HEK293 (cell line): ENCODE results near the gene OR5D16.

Source experiments
- CTCF ChIA-PET: fragments of 350-600 bp; formaldehyde crosslinking; extraction: SDS; loops from one replicate; lab custom pipeline; 2021; ENCODE audit warnings: antibody characterized with exemption; lab: Yijun Ruan, JAX
- POLR2A ChIA-PET: fragments of 300-600 bp; formaldehyde crosslinking; extraction: SDS; loops from one replicate; lab custom pipeline; 2020; ENCODE audit warnings: antibody characterized with exemption, inconsistent platforms; lab: Yijun Ruan, JAX
- H3K27ac ChIP-seq: fragments of 200-500 bp; sonication (Bioruptor generic); 2 replicates; pipeline ENCODE4 v1.5.1; 2014; ENCODE audit warnings: low read depth, low read length, control low read depth, inconsistent platforms; ENCODE audit errors: extremely low read depth
- H3K36me3 ChIP-seq, 2 experiments: fragments of 200-500 bp in 1 of 2; sonication (Bioruptor generic) in 1 of 2; 1 replicate in 1 of 2; 2 replicates in 1 of 2; pipeline ENCODE4 v1.5.1; 2014 to 2017; ENCODE audit warnings: inconsistent platforms in 2 of 2, low read length in 2 of 2; ENCODE audit not compliant: control insufficient read depth in 2 of 2, insufficient read depth in 1 of 2
- H3K4me1 ChIP-seq: fragments of 200-500 bp; sonication (Bioruptor generic); 2 replicates; pipeline ENCODE4 v1.5.1; 2014; ENCODE audit warnings: mild to moderate bottlenecking, low read length, inconsistent platforms; ENCODE audit not compliant: control insufficient read depth, insufficient read depth
- H3K4me3 ChIP-seq: 2 replicates; pipeline ENCODE4 v1.5.1; 2011; ENCODE audit warnings: low read depth, mild to moderate bottlenecking, control low read depth, low read length, moderate library complexity
- H3K9me3 ChIP-seq: fragments of 200-500 bp; sonication (Bioruptor generic); 2 replicates; pipeline ENCODE4 v1.5.1; 2014; ENCODE audit warnings: low read depth, low read length, inconsistent platforms; ENCODE audit not compliant: control insufficient read depth, insufficient read depth
- ELK4 ChIP-seq: IDR thresholded peaks from 2 replicates; pipeline ENCODE4 v1.6.1; 2011; ENCODE audit warnings: mild to moderate bottlenecking, low read depth, low read length, borderline replicate concordance
- FEZF1 ChIP-seq: fragments of 450-650 bp; formaldehyde crosslinking; IDR thresholded peaks from 2 replicates; pipeline ENCODE4 v1.5.1; 2016; ENCODE audit warnings: missing biosample characterization, missing genetic modification characterization
- HOXD13 ChIP-seq: sonication (generic); formaldehyde crosslinking; IDR thresholded peaks from 2 replicates; pipeline ENCODE4 v1.8.0; 2022; ENCODE audit warnings: missing genetic modification reagents, borderline replicate concordance
- KLF7 ChIP-seq: fragments of 450-650 bp; formaldehyde crosslinking; IDR thresholded peaks from 2 replicates; pipeline ENCODE4 v1.5.1; 2016; ENCODE audit warnings: missing biosample characterization, missing genetic modification characterization, borderline replicate concordance
- PRDM2 ChIP-seq: fragments of 450-650 bp; formaldehyde crosslinking; IDR thresholded peaks from 2 replicates; pipeline ENCODE4 v1.5.1; 2016; ENCODE audit warnings: missing biosample characterization, missing genetic modification characterization, borderline replicate concordance
- RBAK ChIP-seq: fragments of 450-650 bp; formaldehyde crosslinking; IDR thresholded peaks from 2 replicates; pipeline ENCODE4 v1.5.1; 2016; ENCODE audit warnings: missing biosample characterization, missing genetic modification characterization
- ZBTB1 ChIP-seq: fragments of 450-650 bp; formaldehyde crosslinking; IDR thresholded peaks from 2 replicates; pipeline ENCODE4 v1.5.1; 2016; ENCODE audit warnings: missing biosample characterization, missing genetic modification characterization
- ZBTB26 ChIP-seq: fragments of 450-650 bp; formaldehyde crosslinking; optimal IDR thresholded peaks from 2 replicates; pipeline ENCODE3; 2016; ENCODE audit warnings: missing biosample characterization, mild to moderate bottlenecking, missing genetic modification characterization
- ZNF157 ChIP-seq: fragments of 450-650 bp; formaldehyde crosslinking; IDR thresholded peaks from 2 replicates; pipeline ENCODE4 v1.5.1; 2016; ENCODE audit warnings: missing biosample characterization, missing genetic modification characterization
- ZNF223 ChIP-seq: fragments of 450-650 bp; formaldehyde crosslinking; IDR thresholded peaks from 2 replicates; pipeline ENCODE4 v1.5.1; 2016; ENCODE audit warnings: missing biosample characterization, missing genetic modification characterization
- ZNF324 ChIP-seq: fragments of 450-650 bp; formaldehyde crosslinking; IDR thresholded peaks from 2 replicates; pipeline ENCODE4 v1.5.1; 2016; ENCODE audit warnings: missing biosample characterization, missing genetic modification characterization
- ZNF341 ChIP-seq: fragments of 450-650 bp; formaldehyde crosslinking; IDR thresholded peaks from 2 replicates; pipeline ENCODE4; 2016; ENCODE audit warnings: low read depth, missing biosample characterization, missing genetic modification characterization
- ZNF37A ChIP-seq: fragments of 450-650 bp; IDR thresholded peaks from 2 replicates; pipeline ENCODE4 v1.5.1; 2018; ENCODE audit warnings: missing biosample characterization, missing genetic modification characterization
- ZNF391 ChIP-seq: fragments of 450-650 bp; formaldehyde crosslinking; IDR thresholded peaks from 2 replicates; pipeline ENCODE4 v1.5.1; 2016; ENCODE audit warnings: low read depth, missing biosample characterization, missing genetic modification characterization, borderline replicate concordance
- ZNF394 ChIP-seq: fragments of 450-650 bp; formaldehyde crosslinking; IDR thresholded peaks from 2 replicates; pipeline ENCODE4 v1.5.1; 2016; ENCODE audit warnings: missing biosample characterization, missing genetic modification characterization, mild to moderate bottlenecking, moderate library complexity, borderline replicate concordance
- ZNF473 ChIP-seq: fragments of 450-650 bp; formaldehyde crosslinking; IDR thresholded peaks from 2 replicates; pipeline ENCODE4 v1.5.1; 2017; ENCODE audit warnings: missing biosample characterization, missing genetic modification characterization
- ZNF510 ChIP-seq: fragments of 450-650 bp; formaldehyde crosslinking; IDR thresholded peaks from 2 replicates; pipeline ENCODE4 v1.5.1; 2018; ENCODE audit warnings: mild to moderate bottlenecking, missing genetic modification characterization, missing biosample characterization; ENCODE audit not compliant: insufficient replicate concordance
- ZNF544 ChIP-seq: fragments of 450-650 bp; formaldehyde crosslinking; IDR thresholded peaks from 2 replicates; pipeline ENCODE4 v1.5.0; 2017; ENCODE audit warnings: missing biosample characterization, missing genetic modification characterization
- ZNF549 ChIP-seq: fragments of 450-650 bp; IDR thresholded peaks from 2 replicates; pipeline ENCODE4 v1.5.1; 2018; ENCODE audit warnings: missing biosample characterization, missing genetic modification characterization, mild to moderate bottlenecking, inconsistent platforms, moderate library complexity
- ZNF596 ChIP-seq: fragments of 450-650 bp; IDR thresholded peaks from 2 replicates; pipeline ENCODE4 v1.5.0; 2018; ENCODE audit warnings: missing biosample characterization, mild to moderate bottlenecking, missing genetic modification characterization, moderate library complexity
- ZNF623 ChIP-seq: fragments of 450-650 bp; formaldehyde crosslinking; IDR thresholded peaks from 2 replicates; pipeline ENCODE4 v1.5.1; 2016; ENCODE audit warnings: missing biosample characterization, missing genetic modification characterization

The OR5D16 gene

GRCh38 chr11:55811067-55811466 lies 27.5 kb upstream of the OR5D16 start, which contains the start of gene OR5L1:
TSS of gene OR5L1 (plus strand) at chr11:55811367. CDS start at chr11:55811467, 100 bp downstream.
- H3K4me1 ChIP-seq, result no peaks in the 10 kb centered on the region
- no peak for TF ChIP-seq ELK4
- TF ChIP-seq ZNF596, result no peak
- no peak for TF ChIP-seq RBAK (tag by site-specific recombination)
- no peak for TF ChIP-seq ZBTB26 (tag by site-specific recombination)
- TF ChIP-seq ZNF544 (tag by site-specific recombination), result no peak
- no peak for TF ChIP-seq ZBTB1 (tag by site-specific recombination)
- no peak for TF ChIP-seq ZNF37A
- no peak for TF ChIP-seq ZNF510
- no peak for TF ChIP-seq ZNF157 (tag by site-specific recombination)
- TF ChIP-seq, all 188 proteins: peak for 0
- CTCF ChIA-PET, result no interaction called here
- Histone ChIP-seq H3K4me3 (no peak within 1 kb of the TSS), H3K36me3 (no peaks in the 10 kb centered on the region), H3K9me3 (no peaks in the 10 kb centered on the region), H3K27ac (no peak within 1 kb of the TSS)
- POLR2A ChIA-PET, result no interaction called here

GRCh38 chr11:55819330-55819729 lies 19.2 kb upstream of the OR5D16 start, which contains the start of gene OR5D18:
TSS of gene OR5D18 (plus strand) at chr11:55819630. CDS start at chr11:55819630, 0 bp downstream.
- TF ChIP-seq PRDM2 (tag by site-specific recombination) (no peak), ZNF623 (tag by site-specific recombination) (no peak), ZNF324 (tag by site-specific recombination) (no peak), KLF7 (tag by site-specific recombination) (no peak), ZBTB1 (tag by site-specific recombination) (no peak), ZNF341 (tag by site-specific recombination) (no peak), ZNF223 (tag by site-specific recombination) (no peak), ZNF394 (tag by site-specific recombination) (no peak), HOXD13 (no peak), ZNF473 (tag by site-specific recombination) (no peak), FEZF1 (no peak), ZNF549 (tag by site-specific recombination) (no peak), ZNF391 (no peak)
- no peaks in the 10 kb centered on the region for H3K9me3 ChIP-seq
- no peak within 1 kb of the TSS for H3K27ac ChIP-seq
- POLR2A ChIA-PET, result no interaction called here
- no peaks in the 10 kb centered on the region for H3K36me3 ChIP-seq
- CTCF ChIA-PET, result no interaction called here
- no peak within 1 kb of the TSS for H3K4me3 ChIP-seq
- no peaks in the 10 kb centered on the region for H3K4me1 ChIP-seq
